ENCODE data around the gene SLC6A19. TPM values are rescaled to one million over a fixed set of nuclear protein-coding genes. Genes with fewer than 3 reads are reported as not detected.
"Not testable (repeated sequence)": the region's sequence is repeated elsewhere in the genome, so short reads cannot be mapped to it uniquely, and the experiment has no call there.

Gene SLC6A19
- polyA plus RNA-seq, 1 experiment: not detected

DNA sequence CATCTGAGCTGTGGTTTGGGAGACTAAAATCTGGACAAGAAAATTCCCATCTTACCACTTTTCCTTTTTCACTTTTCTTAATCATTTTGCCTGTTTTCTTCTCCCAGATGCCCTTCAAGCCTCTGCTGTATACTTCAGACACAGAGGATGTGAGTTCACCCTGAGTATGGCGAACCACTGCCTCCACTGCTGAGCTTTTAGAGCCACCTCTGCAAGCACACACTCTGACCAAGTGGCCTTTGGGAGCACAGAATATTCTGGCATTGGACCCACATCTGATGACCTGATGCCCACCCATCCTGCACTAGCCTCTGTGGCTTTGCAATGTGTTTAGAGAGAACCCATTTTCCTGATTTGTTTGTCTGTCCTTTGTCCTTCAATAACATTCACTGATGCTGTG lies 61.0 kb downstream of the SLC6A19 start:
- ChIA-PET CTCF (no interaction called here), POLR2A (no interaction called here)
- Histone ChIP-seq H3K36me3 (ENCODE audit: control insufficient read depth, insufficient read depth, low read length) (no peaks in the 10 kb centered on the region), H3K27me3 (ENCODE audit: control insufficient read depth, insufficient read depth, low read length) (no peaks in the 10 kb centered on the region), H3K4me3 (ENCODE audit: low read depth, low read length) (no peak overlapping the region)
- DNase-seq (ENCODE audit: low read depth): no peak
- TF ChIP-seq, protein P1, sequence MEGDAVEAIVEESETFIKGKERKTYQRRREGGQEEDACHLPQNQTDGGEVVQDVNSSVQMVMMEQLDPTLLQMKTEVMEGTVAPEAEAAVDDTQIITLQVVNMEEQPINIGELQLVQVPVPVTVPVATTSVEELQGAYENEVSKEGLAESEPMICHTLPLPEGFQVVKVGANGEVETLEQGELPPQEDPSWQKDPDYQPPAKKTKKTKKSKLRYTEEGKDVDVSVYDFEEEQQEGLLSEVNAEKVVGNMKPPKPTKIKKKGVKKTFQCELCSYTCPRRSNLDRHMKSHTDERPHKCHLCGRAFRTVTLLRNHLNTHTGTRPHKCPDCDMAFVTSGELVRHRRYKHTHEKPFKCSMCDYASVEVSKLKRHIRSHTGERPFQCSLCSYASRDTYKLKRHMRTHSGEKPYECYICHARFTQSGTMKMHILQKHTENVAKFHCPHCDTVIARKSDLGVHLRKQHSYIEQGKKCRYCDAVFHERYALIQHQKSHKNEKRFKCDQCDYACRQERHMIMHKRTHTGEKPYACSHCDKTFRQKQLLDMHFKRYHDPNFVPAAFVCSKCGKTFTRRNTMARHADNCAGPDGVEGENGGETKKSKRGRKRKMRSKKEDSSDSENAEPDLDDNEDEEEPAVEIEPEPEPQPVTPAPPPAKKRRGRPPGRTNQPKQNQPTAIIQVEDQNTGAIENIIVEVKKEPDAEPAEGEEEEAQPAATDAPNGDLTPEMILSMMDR (IDR thresholded peaks at IDR 0.05; ENCODE audit: insufficient read depth, low read depth, low read length): no peak

DNA sequence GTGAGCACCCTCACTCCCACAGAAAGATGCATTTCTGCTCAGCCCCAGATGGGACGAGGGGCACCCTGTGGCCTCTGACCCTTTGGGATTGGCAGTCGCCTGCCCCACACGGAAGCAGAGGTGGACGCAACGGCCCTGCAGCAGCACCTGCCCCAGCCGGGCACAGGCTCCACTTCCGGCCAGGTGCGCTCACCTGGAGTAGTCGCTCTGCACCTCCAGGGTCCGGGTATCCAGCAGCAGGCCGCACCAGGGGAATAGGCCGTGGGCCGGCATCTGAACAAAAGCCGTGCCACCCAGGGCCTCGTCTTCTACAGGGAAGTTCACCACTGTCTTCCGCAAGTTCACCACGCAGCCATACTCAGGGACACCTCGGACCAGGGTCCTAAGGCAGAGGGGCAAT lies 62.8 kb downstream of the SLC6A19 start:
- TF ChIP-seq, protein P1 (IDR thresholded peaks at IDR 0.05; ENCODE audit: insufficient read depth, low read depth, low read length): no peak
- Histone ChIP-seq H3K4me3 (ENCODE audit: low read depth, low read length) (no peak overlapping the region), H3K27me3 (ENCODE audit: control insufficient read depth, insufficient read depth, low read length) (no peaks in the 10 kb centered on the region), H3K36me3 (ENCODE audit: control insufficient read depth, insufficient read depth, low read length) (no peaks in the 10 kb centered on the region)
- ChIA-PET POLR2A (no interaction called here), CTCF (no interaction called here)
- no peak for DNase-seq (ENCODE audit: low read depth)

DNA sequence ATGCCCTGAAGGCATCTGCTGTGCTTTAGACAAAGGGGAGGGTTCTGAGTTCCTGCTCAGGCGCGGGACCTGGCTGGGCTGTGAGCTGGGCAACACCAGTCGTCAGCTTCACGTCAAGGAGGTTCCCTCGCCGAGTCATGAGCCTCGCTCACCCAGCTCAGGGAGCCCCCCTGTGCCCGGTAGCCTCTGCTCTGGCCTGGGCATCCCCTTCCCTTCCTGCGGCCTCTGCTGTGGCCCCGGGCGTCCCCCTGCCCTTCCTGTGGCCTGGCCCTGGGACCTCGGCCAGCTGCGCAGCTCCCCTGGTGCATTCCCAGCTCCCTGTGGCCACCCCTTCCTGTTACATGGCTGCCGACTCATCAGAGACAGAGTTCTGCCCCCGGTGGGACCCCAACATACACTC lies 63.6 kb downstream of the SLC6A19 start:
- TF ChIP-seq, protein P1 (IDR thresholded peaks at IDR 0.05; ENCODE audit: insufficient read depth, low read depth, low read length): no peak
- Histone ChIP-seq H3K36me3 (ENCODE audit: control insufficient read depth, insufficient read depth, low read length) (no peaks in the 10 kb centered on the region), H3K27me3 (ENCODE audit: control insufficient read depth, insufficient read depth, low read length) (no peaks in the 10 kb centered on the region), H3K4me3 (ENCODE audit: low read depth, low read length) (no peak overlapping the region)
- DNase-seq (ENCODE audit: low read depth): no peak
- ChIA-PET CTCF (no interaction called here), POLR2A (no interaction called here)

DNA sequence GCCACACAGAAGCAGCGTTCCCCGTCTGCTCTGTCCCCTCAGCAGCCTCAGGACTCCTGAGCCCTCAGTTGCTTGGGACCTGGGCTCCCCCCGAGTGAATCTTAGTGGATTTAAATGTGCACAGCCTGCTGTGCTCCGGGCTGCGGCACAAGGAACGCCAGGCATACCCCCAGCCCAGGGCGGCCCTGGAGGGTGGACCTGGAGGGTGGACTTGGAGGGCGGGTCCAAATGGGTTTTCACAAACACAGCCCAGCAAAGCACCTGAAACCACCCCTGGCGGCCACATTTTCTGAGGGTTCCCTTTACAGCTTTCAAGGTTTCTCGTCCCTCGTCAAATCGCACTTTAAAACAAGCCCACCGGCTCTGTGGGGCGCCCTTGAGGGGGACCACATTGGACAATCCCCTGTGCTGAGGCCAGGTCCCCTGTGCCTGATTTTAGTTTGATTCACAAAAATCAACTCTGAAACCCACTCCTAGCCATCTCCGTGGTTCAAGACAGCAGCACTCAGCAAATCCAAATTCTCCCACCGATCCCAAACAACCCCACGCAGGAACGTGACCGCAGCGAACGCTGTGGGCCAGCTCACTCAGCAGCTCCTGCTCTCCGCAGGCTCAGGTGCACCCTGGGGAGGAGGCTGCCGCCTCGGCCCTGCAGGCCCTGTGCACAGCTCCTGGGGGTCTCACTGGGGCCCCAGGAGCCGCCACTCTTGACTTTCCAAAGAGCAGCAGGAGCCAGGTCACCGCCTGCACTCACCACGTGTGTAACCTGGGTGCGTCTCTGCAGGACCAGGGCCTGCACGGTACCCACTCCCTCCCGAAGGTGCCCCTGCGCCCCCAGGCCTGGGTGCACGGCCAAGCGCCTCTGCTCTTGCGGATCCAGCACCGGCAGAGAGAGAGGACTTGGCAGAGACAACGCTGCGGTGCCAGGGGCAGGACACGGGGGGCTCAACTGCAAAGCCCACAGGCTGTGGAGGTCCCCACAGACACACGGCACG lies 64.4 kb downstream of the SLC6A19 start:
- Histone ChIP-seq H3K4me3 (ENCODE audit: low read depth, low read length) (no peak overlapping the region), H3K36me3 (ENCODE audit: control insufficient read depth, insufficient read depth, low read length) (no peaks in the 10 kb centered on the region), H3K27me3 (ENCODE audit: control insufficient read depth, insufficient read depth, low read length) (no peaks in the 10 kb centered on the region)
- TF ChIP-seq, protein P1 (IDR thresholded peaks at IDR 0.05; ENCODE audit: insufficient read depth, low read depth, low read length): no peak
- no peak for DNase-seq (ENCODE audit: low read depth)
- POLR2A ChIA-PET: no interaction called here
- CTCF ChIA-PET: interaction anchor here (0.6 kb wide), 1 partner anchor 11 kb away, joined by 3 read pairs; no protein-coding TSS in a partner anchor

DNA sequence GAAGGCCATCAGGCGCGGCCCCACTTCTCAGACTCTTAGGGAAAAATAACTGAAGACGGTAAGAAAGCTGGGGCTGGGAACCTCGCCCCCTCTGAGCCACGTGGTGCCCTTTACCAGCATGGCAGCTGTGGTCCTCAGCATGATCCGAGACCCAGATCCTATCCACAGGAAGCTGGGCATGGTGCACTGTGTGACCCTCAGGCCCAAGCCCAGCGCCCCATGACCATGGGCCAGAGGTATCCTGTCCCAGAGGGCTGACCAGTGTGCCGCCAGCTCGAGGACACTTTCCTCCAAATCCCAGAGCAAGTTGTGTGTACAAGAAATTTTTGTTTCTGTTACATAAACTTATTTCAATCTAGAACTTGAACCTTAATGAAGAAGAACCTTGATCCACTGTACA lies 65.4 kb downstream of the SLC6A19 start:
- TF ChIP-seq, protein P1 (IDR thresholded peaks at IDR 0.05; ENCODE audit: insufficient read depth, low read depth, low read length): no peak
- ChIA-PET CTCF (interaction anchor here (1.6 kb wide), 1 partner anchor 18 kb away, joined by 5 read pairs; no protein-coding TSS in a partner anchor), POLR2A (no interaction called here)
- no peak overlapping the region for H3K4me3 ChIP-seq (ENCODE audit: low read depth, low read length)
- H3K27me3 ChIP-seq (ENCODE audit: control insufficient read depth, insufficient read depth, low read length): no peaks in the 10 kb centered on the region
- no peaks in the 10 kb centered on the region for H3K36me3 ChIP-seq (ENCODE audit: control insufficient read depth, insufficient read depth, low read length)
- no peak for DNase-seq (ENCODE audit: low read depth)

DNA sequence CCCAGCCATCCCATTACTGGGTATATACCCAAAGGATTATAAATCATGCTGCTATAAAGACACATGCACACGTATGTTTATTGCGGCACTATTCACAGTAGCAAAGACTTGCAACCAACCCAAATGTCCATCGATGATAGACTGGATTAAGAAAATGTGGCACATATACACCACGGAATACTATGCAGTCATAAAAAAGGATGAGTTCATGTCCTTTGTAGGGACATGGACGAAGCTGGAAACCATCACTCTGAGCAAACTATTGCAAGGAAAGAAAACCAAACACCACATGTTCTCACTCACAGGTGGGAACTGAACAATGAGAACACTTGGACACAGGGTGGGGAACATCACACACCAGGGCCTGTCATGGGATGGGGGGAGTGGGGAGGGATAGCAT lies 66.1 kb downstream of the SLC6A19 start:
- DNase-seq (ENCODE audit: low read depth); H3K36me3 ChIP-seq (ENCODE audit: control insufficient read depth, insufficient read depth, low read length); H3K4me3 ChIP-seq (ENCODE audit: low read depth, low read length); POLR2A ChIA-PET; H3K27me3 ChIP-seq (ENCODE audit: control insufficient read depth, insufficient read depth, low read length): not testable (repeated sequence)
- CTCF ChIA-PET: interaction anchor here (1.6 kb wide), 1 partner anchor 17 kb away, joined by 5 read pairs; no protein-coding TSS in a partner anchor

Measured in BJ (cell line).